Measurements from ENCODE around the gene ARHGEF4. TPM values are rescaled to one million over a fixed set of nuclear protein-coding genes. Genes with fewer than 3 reads are reported as not detected.

ARHGEF4 gene
- total and polyA plus RNA-seq, 10 of the 15 experiments (the other 5 are each of a cell fraction or from before 2014, with no cell fraction given), result 0.02 to 0.24 (median 0.16) TPM; not detected in 6

GRCh38 chr2:130797493-130798435, 39.0 kb upstream of the ARHGEF4 start (continued):
- TF ChIP-seq CEBPZ (IDR thresholded peaks at IDR 0.05; ENCODE audit: low read depth, low read length) (no peak), GATAD2B (conservative IDR thresholded peaks at IDR 0.05; ENCODE audit: low read depth) (peak; percentile 95), ZNF24 (IDR thresholded peaks at IDR 0.05) (0 out of 2 replicates have a peak, but pooled peaks have one; percentile 10), HDAC2 (IDR thresholded peaks at IDR 0.05) (no peak), CHD4 (IDR thresholded peaks at IDR 0.05) (no peak), STAT1 (conservative IDR thresholded peaks at IDR 0.05) (no peak), FOXK2 (IDR thresholded peaks at IDR 0.05) (no peak), JUNB (IDR thresholded peaks at IDR 0.05) (no peak), CBX5 (IDR thresholded peaks at IDR 0.05; ENCODE audit: low read depth) (no peak), SKIL (IDR thresholded peaks at IDR 0.05; ENCODE audit: low read depth, poor library complexity, severe bottlenecking) (no peak), MEF2A (IDR thresholded peaks at IDR 0.05; ENCODE audit: insufficient read depth, low read depth, low read length) (no peak), TARDBP (IDR thresholded peaks at IDR 0.05; ENCODE audit: borderline replicate concordance) (no peak), TCF3 (IDR thresholded peaks at IDR 0.05; ENCODE audit: borderline replicate concordance, insufficient read depth, low read depth, low read length) (no peak), ATF2 (IDR thresholded peaks at IDR 0.05; ENCODE audit: low read length) (no peak), KAT2A (conservative IDR thresholded peaks at IDR 0.05; ENCODE audit: control insufficient read depth, low read depth, low read length) (no peak), SRF (IDR thresholded peaks at IDR 0.05; ENCODE audit: low read depth in 2 of 2, low read length in 2 of 2) (no peak), SIX5 (IDR thresholded peaks at IDR 0.05; ENCODE audit: low read depth, low read length, severe bottlenecking) (no peak), BCL11A (IDR thresholded peaks at IDR 0.05; ENCODE audit: low read depth, low read length) (no peak), ZNF384 (IDR thresholded peaks at IDR 0.05; ENCODE audit: borderline replicate concordance, low read depth, low read length) (no peak), POLR2A (IDR thresholded peaks at IDR 0.05; ENCODE audit: low read depth, low read length) (peak; percentile 65), GABPA (IDR thresholded peaks at IDR 0.05; ENCODE audit: low read depth) (no peak), RELB (IDR thresholded peaks at IDR 0.05; ENCODE audit: low read depth) (no peak), SMARCA5 (IDR thresholded peaks at IDR 0.05) (peak; percentile 88)
